HG03280 (cell line): ENCODE data around the gene ARRDC5.
"Not testable (repeated sequence)": the region's sequence is repeated elsewhere in the genome, so short reads cannot be mapped to it uniquely, and the experiment has no call there.

Experiments used
- ATAC-seq: cut with Tn5 transposase; IDR thresholded peaks from one replicate; pipeline ENCODE4 v1.9.1; 2021; ENCODE audit warnings: mild to moderate bottlenecking, moderate library complexity; ENCODE audit not compliant: unreplicated experiment

ARRDC5 gene

DNA sequence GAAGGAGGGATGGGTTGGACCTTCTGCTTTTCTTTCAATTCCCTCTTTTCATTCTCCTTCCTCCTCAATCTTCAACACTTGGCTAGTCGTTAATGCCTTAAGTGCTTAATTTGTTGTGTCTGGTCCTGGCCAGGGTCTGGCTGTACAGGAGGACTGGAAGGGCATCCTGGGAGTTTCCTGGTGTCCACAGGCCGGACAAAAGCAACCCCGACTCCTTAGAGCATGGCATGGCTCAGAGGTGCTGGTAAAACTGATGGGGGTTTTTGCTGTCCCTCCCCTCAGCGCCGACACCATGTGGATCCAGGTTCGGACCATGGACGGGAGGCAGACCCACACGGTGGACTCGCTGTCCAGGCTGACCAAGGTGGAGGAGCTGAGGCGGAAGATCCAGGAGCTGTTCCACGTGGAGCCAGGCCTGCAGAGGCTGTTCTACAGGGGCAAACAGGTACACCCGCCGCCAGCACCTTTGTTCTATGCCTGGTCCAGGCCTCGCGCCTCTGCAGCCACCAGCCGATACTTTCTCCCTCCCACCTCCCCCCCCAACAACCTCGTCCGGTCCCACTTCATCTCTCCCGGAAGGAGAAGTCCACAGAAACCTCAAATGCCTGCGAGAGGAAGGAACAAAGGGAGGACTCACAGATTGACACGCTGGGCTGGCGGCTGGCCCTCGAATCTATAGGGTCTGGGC lies 8.0 kb upstream of the ARRDC5 start:
- no peak for ATAC-seq

DNA sequence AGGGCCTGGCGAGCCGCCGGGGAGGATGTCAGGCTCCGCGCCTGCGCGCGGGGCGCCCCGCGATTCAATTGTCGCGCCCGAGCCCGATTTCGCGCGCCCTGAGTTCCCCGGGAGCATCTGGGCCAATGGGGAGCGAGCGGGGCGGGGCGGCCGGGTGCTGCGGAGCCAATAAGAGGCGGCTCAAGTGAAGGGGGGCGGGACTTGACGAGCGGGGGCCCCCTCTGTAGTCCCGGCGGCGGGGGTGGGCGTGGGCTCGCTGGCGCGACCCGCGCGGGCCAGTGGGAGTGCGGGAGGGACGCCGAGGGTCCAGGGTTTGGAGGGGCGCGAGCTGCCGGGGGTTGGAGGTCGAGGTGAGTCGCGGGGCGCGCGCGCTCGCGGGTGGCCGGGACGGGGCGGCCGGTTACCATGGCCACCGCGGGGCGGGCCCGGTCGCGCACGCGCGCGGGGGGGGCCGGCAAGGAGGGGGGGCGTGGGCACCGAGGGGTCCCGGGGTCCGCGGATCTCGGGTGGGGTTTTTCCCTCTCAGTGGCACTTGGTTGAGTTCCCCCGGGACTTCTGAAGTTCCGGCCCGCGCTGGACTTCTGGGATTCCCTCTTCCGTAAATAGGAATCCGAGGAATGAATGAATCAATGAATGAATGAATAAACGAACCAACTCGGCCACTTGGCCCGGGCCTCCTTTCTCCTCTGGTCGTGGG lies 7.3 kb upstream of the ARRDC5 start:
- ATAC-seq: peak; percentile 84

DNA sequence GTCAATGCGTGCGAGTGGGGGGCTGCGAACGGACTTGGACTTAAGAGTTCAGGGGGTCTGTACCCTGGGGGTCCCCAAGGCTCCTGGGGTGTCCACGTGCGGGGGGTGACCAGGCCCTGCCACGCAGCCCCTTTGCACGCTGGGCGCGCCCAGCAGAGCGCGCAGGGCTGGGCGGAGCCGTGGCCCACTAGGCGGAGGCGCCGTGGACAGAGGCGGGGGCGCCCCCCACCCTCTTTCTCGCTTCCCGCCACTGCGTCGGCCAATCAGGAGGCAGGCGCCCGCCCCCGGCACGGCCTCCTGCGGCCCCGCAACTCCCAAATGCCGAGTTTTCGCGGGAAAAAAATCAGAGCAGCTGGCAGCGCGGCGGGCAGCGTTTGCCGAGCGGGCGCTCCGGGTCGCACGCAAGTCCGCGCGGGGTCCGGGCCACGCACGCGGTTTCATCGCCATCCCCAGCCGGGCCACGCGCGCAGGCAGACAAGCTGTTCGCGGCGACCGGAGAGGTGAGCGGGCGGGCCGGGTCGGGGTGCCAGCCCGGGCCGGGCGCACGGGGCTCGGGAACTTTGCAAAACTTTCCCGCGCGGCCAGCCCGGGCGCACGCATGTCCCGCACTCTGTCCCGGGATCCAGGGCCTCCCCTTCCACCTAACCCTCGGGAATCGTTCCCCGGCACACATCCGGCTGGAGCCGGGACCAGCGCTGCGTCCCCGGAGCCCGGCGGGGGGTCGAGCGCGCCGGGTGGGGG lies 6.6 kb upstream of the ARRDC5 start, which contains the start of gene UHRF1:
Gene UHRF1 (plus strand): TSS at position 346 of the 741 bp plus-strand sequence. CDS start 1,385 bp downstream, outside the sequence.
- ATAC-seq: no peak

DNA sequence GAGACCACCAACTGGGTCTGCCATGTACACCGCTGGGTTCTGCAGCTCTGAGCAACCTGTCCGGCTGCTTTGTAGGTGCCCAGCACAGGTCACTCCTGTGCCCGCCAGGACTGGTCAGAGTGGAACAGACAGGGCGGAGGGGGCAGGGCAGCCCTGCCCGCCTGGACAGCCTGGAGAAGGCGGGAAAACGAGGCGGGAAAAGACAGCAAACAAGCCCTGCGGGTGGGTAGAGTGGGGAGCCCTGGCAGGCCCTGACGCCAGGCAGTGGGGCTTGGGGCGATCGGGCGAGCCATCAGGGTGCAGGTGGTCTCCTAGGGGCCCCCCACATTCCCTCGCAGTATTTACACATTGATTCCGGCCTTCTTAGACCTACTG lies 6.1 kb upstream of the ARRDC5 start:
- ATAC-seq: no peak

DNA sequence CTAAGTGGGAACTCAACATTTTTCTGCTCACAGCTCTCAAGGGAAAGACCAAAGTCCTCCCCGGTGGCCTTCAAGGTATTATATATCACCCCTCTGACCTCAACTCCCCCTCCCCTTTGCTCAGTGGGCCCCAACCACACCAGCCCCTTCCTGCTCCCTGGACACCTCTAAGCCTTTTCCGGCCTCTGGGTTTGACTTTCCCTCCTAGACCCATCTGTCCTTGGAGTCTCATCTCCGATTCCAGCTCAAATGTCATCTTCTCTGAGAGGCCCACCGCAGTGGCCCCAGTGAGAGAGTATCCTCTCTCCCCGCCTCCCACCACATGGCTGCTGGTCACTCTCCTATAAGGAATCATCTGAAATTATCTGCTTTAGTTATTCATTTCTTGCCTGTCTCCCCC lies 5.7 kb upstream of the ARRDC5 start:
- ATAC-seq: no peak

DNA sequence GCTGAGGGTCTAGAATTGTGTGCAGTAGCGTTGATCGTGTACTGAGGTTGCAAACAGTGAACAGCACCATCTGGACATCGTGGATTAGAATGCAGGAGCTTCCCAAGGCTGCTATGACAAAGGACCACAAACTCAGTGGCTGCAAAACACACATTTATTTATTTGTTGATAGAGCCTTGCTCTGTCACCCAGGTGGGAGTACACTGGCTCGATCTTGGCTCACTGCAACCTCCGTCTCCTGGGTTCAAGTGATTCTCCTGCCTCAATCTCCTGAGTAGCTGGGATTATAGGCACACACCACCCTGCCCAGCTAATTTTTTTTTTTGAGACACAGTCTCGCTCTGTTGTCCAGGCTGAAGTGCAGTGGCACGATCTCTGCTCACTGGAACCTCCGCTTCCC lies 4.3 kb upstream of the ARRDC5 start:
- ATAC-seq: no peak

DNA sequence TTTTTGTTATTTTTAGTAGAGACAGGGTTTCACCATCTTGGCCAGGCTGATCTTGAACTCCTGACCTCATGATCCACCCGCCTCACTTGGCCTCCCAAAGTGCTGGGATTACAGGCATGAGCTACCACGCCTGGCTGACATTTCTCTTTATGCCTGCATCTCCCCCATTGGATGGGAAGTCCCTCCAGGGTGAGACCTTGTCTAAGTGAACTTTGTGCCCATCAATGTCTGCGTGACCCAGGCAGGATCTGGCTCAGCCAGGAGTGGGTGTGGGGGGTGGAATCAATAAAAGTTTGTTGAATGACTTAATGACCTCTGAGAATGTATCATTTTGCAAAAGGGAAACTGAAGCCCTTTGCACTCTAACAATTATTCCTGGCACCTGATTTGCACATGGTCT lies 1.8 kb upstream of the ARRDC5 start:
- ATAC-seq: no peak

DNA sequence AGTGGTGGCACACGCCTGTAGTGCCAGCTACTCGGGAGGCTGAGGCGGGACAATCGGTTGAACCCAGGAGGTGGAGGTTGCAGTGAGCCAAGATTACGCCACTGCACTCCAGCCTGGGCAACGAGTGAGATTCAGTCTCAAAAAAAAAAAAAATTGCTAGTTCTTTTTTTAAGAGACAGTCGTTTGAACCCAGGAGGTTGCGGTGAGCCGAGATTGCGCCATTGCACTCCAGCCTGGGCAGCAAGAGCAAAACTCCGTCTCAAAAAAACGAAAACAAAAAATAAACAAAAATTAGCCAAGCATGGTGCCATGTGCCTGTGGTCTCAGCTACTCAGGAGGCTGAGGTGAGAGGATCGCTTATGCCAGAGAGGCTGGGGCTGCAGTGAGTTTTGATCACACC lies 1.8 kb downstream of the ARRDC5 start:
- ATAC-seq: not testable (repeated sequence)

DNA sequence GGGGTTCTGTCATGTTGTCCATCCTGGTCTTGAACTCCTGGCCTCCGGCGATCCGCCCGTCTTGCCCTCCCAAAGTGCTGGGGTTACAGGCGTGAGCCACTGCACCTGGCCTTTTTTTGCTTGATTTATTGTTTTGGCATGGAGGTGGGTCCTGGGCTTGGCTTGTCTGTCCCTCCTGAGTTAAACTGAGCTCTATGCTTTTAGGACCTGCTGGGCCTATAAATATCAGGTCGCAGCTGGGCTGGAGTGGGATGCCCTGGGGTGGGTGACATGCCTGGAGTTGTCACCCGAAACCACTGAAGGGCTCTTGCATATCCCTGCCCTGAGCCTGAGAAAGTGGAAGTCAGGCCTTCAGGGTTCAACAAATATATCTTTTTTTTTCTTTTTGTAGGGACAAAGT lies 5.5 kb downstream of the ARRDC5 start:
- ATAC-seq: no peak

DNA sequence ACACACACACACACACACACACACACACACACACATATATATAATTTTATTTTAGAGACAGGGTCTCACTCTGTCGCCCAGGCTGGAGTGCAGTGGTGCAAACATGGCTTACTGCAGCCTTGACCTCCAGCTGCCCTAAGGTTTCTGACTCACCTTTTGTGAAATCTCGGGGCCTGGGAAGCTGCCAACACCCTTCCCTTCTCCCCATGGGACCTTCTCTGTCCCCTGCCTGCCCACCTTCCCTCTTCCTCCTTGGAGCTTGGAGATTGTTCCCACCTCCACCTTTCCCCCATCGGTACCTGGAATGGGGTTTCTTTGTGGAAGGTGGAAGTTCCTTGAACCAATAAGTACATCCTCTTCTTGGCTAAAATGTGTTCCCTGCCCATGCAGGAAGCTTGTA lies 6.3 kb downstream of the ARRDC5 start:
- no peak for ATAC-seq

DNA sequence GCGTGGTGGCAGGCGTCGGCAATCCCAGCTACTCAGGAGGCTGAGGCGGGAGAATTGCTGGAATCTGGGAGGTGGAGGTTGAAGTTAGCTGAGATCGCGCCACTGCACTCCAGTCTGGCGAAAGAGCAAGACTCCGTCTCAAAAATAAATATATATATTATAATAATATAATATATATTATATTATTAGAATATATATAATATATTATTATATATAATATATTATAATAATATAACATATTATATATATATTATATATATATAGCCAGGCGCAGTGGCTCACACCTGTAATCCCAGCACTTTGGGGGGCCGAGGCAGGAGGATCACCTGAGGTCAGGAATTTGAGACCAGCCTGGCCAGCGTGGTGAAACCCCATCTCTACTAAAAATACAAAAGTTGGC lies 9.7 kb downstream of the ARRDC5 start:
- ATAC-seq: not testable (repeated sequence)

DNA sequence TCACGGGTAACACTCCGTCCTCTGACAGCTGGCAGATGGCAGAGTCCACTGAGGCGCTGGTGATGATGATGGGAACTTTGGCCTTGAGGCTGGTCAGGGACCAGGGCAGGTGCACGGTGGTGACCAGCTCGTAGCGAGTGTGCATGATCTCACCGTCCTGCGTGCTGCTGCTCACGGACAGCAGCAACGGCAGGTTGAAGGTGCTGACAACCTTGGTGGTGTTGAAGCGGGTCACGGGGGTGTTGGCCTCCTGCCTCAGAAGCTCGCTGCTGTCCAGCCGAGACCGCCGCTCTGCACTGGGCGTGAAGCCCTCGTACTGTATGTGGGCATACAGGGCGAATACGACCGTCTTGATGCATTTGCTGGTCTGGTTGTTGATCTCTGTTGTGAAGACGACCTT lies 11.6 kb downstream of the ARRDC5 start:
- ATAC-seq: no peak

DNA sequence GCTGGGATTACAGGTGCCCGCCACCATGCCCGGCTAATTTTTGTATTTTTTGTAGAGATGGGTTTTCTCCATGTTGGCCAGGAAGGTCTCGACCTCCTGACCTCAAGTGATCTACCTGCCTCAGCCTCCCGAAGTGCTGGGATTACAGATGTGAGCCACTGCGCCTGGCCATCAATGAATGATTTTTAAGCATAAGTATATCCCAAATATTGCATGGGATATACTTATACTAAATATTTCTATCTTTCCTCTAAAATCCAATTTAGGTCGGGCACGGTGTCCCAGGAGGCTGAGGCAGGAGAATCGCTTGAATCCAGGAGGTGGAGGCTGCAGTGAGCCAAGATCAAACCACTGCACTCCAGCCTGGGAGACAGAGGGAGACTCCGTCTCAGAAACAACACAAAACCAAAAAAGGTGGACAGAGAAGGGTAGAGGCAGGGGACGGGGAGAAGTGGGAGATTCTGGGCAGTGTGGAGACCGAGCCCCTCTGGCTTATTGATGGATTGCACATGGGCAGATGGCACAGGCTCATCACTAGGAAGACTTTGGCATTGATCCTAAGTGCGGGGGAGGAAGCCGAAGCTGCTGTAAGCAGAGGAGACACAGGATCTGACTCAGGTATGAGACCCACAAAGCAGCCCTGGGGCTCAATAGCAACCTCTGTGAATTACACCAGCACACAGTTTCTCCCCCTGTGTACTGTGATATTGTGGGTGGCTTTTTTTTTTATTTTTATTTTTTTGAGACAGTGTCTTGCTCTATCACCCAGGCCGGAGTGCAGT lies 13.5 kb downstream of the ARRDC5 start:
- no peak for ATAC-seq

DNA sequence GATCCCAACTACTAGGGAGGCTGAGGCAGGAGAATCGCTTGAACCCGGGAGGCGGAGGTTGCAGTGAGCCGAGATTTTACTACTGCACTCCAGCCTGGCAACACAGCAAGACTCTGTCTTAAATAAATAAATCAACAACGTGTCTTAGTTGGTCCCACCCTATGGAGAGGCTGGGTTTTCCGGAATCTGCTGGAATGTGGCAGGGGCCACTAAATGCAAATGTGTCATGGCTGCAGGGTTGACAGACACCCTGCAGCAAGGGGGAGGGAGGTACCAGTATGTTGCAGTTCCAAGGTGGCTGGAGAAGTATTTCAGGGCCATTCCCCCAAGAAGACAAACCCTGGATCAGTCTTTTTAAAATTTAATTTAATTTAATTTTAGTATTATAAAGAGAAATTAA lies 14.9 kb downstream of the ARRDC5 start:
- ATAC-seq: not testable (repeated sequence)

DNA sequence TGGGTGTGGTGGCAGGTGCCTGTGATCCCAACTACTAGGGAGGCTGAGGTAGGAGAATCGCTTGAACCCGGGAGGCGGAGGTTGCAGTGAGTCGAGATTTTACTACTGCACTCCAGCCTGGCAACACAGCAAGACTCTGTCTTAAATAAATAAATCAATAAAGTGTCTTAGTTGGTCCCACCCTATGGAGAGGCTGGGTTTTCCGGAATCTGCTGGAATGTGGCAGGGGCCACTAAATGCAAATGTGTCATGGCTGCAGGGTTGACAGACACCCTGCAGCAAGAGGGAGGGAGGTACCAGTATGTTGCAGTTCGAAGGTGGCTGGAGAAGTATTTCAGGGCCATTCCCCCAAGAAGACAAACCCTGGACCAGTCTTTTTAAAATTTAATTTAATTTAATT lies 17.7 kb downstream of the ARRDC5 start:
- ATAC-seq: not testable (repeated sequence)

DNA sequence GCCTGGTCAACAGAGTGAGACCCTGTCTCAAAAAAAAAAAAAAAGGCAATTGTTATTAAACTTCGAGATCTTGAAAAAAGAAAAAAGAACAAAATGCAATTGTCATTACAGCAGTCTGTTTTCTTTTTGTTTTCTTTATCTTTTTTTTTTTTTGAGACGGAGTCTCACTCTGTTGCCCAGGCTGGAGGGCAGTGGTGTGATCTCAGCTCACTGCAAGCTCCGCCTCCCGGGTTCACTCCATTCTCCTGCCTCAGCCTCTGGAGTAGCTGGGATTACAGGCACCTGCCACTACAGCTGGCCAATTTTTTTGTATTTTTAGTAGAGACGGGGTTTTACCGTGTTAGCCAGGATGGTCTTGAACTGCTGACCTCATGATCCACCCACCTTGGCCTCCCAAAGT lies 19.8 kb downstream of the ARRDC5 start:
- ATAC-seq: not testable (repeated sequence)

DNA sequence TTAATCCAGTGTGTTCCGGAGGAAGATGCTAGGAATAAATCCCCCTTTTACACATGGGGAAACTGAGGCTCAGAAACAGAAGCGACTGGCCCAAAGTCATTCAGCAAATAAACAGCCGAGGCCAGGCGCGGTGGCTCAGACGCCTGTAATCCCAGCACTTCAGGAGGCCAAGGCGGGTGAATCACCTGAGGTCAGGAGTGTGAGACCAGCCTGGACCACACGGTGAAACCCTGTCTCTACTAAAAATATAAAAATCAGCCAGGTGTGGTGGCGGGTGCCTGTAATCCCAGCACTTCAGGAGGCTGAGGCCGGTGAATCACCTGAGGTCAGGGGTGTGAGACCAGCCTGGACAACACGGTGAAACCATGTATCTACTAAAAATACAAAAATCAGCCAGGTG lies 23.7 kb downstream of the ARRDC5 start:
- ATAC-seq: no peak

DNA sequence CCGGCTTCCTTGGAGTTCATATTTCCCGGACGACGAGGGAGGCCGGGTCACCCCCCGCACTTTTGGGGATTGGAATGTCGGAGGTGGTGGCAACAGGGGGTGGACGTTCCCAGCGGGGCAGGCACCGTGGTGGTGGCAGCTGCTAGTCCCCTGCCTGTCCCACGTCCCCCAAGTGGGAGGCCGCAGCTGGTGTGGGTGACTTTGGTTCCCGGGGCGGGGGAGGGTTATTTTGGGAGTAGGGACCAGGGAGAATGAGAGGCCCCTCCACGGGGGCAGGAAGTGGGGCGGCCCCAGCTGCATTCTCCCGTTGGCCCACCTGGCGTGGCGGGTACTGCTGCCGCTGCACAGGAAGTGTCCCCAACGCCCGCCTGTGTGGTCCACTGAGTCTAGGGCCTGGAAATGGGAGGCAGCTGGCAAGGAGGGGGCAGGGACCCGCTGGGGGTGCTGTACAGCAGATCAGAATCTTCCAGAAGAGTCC lies 24.2 kb downstream of the ARRDC5 start:
- no peak for ATAC-seq

DNA sequence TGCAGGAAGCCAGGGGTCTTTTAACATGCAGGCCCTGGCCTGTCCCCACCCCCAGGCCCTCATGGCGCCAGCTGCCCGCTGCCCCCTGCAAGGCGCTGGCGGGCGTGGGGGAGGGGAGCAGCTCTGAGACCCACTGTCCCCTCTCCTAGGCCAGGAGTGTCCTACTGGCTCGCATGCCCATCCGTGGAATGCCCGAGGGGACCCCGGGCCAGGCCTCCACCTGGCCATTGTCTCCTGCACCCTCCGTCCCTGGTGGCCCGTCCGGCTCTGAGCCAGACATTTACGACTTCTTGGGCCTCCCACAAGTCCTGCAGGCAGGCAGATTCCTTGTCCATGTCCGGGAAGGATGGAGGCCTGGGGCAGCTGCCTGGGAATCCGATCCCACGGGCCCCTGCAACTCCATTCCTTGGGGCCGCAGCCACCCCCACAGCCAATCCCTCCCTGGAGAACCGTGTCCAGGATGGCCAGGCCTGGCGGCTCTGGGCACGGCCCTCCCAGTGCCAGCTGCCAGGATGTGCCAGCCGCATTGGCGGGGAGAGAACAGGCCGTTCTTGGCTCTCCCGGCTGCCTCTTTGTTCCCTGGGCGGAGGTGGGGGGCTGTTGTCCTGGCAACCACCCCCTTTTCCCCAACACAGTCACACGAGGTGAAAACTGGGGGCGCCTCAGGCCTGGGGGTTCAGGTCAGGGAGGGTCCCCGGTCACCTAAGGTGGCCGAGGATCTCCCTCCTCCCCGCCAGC lies 24.8 kb downstream of the ARRDC5 start:
- ATAC-seq: no peak

DNA sequence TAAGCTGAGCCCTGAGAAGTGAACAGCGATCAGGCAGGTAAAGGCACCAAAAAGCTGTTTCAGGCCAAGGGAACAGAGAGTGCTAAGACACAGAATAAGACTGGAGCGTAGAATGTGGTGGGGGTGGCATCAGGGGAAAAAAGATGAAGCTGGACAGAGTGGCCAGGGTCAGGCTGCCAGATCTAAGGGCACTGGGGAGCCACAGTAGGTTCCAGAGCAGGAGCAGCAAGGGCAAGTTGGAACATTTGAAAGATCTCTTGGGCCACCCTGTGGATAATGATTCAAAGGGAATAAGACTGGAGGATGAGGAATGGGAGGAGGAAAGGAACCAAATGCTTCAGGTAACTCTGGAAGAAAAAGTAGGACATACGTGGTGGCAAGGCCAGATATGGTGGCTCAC lies 28.8 kb downstream of the ARRDC5 start:
- no peak for ATAC-seq
